GM21447 (cell line): ENCODE data around the gene KAT8.

Experiments
- ATAC-seq: cut with Tn5 transposase; IDR thresholded peaks from one replicate; pipeline ENCODE4 v1.9.1; 2021; ENCODE audit not compliant: unreplicated experiment

The KAT8 gene

DNA sequence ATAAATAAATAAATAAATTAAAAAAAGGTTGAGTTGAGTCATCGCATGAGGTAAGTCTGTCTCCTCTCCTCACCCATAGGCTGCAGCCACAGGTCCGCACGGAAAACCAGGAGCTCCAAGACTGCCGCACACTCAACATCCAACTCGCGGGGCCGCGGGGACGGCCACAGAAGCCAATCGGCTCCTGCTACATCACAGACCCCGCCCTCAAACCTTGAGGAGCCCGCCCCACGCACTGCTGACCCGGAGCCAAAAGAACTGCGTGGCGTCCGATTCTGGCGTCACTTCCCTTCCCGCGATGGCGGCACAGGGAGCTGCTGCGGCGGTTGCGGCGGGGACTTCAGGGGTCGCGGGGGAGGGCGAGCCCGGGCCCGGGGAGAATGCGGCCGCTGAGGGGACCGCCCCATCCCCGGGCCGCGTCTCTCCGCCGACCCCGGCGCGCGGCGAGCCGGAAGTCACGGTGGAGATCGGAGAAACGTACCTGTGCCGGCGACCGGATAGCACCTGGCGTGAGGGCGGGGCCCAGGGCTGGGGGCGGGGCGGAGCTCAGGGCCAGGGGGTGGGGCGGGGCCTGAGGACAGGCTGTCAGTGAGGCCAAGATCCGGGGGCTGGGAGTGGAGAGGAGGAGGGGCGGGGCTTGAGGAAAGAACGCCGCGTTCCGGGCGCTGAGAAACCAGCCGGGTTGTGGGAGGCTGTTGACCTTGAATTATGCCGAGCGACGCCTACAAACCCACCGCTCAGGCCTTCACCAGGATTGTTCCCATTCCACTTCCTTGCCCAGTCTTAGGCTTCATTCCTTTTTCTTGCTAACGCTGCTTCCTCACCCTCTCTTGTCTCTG is at the start of gene KAT8:
KAT8 (plus strand) TSS at position 281 of the 839 bp plus-strand sequence; CDS start at position 299, 18 bp downstream.
- ATAC-seq = peak; percentile 91

DNA sequence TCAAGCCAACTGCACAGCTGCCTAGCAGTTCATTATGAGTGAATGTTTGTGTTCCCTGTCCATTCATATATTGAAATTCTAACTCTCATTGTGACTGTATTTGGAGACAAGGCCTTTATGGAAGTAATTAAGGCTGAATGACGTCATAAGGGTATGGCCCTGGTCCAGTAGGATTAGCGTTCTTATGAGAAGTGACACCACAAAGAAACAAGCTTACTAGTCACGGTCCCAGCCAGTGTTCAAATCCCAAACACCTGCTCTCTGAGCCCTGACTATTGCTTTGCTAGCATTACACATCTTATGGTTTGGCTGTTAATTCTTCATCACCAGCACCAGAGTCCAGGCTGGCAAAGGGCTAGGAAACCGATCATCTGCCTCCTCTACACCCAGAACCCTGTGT is 45.6 kb upstream of the KAT8 start:
- ATAC-seq = no peak

DNA sequence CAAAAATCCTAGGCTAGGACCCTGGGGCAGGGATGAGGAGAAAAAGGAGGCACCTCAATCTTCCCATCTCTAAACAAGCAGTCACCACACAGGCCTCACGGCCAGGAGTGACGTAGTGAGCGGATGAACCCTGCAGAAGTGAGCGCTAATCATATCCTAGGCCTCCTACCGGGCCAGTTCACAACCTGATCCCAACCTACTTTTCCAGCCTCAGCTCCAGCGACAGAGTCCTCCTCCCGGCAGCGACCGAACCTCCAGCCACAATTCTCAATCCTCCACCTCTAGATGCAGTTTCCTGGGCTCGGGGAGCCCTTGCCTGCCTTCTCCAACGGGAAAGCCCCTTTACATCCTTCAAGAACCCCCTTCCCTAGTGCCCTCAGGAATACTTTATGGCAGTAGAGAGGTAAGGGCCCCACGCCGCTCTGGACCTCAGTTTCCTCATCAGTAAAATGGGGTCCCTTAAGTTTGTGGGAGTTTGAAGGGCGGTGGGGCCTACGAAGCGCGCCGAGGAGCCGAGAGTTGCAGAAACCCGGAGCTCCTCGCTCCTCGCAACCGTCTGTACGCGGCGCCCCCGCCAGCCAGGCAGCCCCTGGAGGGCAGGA is 44.8 kb upstream of the KAT8 start:
- peak; percentile 1 for ATAC-seq

DNA sequence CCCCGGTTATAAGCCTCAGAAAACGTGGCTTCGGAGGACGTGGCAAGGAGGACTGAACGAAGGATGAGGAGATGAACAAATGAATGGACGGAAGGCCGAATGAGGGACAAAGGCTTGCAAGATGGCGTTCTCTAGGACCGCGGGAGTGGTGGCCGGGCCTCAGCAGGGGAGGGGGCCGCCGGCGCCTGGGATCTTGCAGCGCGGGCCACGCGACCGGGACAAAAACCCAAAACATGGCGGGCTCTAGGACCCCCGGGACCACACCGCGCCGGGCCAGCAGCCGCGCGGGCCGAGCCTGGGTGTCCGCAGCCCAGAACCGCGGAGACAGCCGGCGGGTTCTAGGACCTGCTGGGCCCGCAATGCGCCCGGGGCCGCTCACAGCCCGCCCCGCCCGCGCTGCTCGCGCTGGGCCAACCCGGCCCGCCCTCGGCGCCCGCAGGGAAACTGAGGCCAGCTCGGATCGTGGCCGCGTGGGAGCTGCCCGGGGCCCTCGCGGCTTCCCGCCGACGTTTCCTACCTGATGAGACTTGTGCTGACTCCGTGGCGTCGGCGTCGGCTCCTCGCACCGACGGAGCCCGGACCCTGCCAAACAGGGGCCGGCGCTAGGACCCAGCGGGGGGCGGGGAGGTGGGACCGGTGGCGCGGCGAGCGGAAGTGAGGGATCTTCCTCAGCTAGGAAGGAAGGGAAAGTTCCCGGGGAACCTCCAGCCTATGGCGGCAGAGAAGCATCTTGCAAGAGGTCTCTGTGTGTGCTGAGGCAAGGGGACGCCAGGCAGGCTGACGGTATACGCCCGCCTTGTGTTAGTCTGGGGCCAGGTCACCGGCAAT is 44.1 kb upstream of the KAT8 start:
- peak; percentile 52 for ATAC-seq

DNA sequence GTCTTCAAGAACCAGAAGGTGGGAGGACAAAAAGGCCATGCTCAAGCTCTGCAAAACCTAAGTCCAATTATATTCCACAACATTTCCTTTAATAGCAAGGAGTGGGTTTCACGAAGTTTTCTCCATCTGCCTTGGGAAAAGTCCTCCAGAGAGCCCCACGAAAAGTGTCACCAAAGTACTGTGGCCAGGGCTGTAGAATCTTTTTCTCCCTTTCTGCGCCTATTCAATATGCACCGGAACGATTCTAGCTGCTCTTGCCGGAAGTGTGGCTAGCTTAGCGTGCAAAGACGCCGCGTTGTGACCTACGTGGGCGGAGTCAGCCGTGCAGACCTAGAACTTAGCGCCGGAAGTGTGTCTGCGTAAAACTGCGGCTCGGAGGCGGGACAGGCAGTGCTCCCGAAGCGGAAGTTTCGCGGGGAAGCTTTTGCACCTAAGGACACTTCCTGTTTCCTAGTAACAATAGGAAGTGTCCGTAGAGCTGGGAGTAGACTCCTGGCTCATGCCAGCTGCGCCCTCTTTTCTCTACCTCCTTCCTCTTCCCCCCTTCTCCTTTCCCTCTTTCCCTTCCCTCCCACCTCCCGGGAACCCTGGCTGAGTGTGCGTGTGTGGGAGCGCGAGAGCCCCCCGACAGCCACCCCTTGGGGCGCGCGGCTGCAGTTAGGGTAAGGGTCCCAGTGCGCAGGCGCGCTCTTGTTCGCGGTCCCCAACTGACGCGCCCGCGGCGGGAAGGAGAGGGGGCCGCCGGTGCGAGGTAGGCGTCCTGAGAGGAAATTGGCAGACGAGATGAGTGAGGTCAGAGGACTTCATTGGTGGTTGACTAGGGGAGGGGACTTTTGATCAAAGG is 43.3 kb upstream of the KAT8 start, which contains the start of the genes ZNF646 and ZNF668:
ZNF646 (plus strand) TSS at position 453 of the 844 bp plus-strand sequence. CDS start 1,903 bp downstream, outside the sequence.
ZNF668 (minus strand) TSS at position 271 of the 844 bp plus-strand sequence. CDS start 9,781 bp downstream, outside the sequence.
- ATAC-seq = peak; percentile 67

DNA sequence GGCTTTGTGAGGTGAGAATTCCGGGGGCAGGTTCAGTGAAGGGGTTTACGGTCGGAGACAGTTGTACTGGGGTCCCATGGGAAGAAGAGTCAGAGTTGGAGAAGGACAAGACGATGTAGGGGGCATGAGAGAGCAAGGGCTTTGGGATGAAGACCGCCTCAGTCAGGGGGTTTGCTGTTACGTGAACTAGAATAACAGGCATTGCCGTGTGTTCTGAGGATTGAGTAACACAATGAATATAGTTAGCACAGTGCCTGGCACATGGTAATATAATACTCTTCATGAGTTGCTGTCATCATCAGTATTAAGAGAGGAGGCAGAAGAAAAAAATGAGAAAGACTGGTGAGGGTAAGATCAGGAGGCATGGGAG is 42.7 kb upstream of the KAT8 start:
- no peak for ATAC-seq

DNA sequence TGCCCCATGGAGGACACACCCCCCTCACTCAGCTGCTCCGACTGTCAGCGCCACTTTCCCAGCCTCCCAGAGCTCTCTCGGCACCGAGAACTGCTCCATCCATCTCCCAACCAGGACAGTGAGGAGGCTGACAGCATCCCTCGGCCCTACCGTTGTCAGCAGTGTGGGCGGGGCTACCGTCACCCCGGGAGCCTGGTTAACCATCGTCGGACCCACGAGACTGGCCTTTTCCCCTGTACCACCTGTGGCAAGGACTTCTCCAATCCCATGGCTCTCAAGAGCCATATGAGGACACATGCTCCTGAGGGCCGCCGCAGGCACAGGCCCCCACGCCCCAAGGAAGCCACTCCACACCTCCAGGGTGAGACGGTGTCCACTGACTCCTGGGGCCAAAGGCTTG is 41.1 kb upstream of the KAT8 start:
- no peak for ATAC-seq

DNA sequence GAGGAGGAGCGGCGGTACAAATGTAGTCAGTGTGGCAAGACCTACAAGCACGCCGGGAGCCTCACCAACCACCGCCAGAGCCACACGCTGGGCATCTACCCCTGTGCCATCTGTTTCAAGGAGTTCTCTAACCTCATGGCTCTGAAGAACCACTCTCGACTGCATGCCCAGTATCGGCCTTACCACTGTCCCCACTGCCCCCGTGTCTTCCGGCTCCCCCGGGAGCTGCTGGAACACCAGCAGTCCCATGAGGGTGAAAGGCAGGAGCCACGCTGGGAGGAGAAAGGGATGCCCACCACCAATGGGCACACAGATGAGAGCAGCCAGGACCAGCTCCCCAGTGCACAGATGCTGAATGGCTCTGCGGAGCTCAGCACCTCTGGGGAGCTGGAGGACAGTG is 40.4 kb upstream of the KAT8 start:
- ATAC-seq = no peak

DNA sequence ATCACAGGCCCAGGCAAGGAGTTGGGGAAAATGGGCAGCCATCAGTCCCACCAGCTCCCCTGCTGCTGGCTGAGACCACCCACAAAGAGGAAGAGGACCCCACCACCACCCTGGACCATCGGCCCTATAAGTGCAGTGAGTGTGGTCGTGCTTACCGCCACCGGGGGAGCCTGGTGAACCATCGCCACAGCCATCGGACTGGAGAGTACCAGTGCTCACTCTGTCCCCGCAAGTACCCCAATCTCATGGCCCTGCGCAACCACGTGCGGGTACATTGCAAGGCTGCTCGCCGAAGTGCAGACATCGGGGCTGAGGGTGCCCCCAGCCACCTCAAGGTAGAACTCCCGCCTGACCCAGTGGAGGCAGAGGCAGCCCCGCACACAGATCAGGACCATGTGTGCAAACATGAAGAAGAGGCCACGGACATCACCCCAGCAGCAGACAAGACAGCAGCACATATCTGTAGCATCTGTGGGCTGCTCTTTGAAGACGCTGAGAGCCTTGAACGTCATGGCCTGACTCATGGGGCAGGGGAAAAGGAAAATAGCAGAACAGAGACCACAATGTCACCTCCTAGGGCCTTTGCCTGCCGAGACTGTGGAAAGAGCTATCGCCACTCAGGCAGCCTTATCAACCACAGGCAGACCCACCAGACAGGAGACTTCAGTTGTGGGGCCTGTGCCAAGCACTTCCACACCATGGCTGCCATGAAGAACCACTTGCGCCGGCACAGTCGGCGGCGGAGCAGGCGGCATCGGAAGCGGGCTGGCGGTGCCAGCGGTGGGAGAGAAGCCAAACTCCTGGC is 39.7 kb upstream of the KAT8 start:
- no peak for ATAC-seq

DNA sequence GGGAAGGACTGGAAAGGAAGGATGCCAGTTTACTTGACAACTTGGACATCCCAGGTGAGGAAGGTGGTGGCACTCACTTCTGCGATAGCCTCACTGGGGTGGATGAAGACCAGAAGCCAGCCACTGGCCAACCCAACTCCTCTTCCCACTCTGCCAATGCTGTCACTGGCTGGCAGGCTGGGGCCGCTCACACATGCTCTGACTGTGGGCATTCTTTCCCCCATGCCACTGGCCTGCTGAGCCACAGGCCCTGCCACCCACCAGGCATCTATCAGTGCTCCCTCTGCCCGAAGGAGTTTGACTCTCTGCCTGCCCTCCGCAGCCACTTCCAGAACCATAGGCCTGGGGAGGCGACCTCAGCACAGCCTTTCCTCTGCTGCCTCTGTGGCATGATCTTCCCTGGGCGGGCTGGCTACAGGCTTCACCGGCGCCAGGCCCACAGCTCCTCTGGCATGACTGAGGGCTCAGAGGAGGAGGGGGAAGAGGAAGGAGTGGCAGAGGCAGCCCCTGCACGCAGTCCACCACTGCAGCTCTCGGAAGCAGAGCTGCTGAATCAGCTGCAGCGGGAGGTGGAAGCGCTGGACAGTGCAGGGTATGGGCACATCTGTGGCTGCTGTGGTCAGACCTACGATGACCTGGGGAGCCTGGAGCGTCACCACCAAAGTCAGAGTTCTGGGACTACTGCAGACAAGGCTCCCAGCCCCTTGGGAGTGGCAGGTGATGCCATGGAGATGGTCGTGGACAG is 38.7 kb upstream of the KAT8 start:
- no peak for ATAC-seq

DNA sequence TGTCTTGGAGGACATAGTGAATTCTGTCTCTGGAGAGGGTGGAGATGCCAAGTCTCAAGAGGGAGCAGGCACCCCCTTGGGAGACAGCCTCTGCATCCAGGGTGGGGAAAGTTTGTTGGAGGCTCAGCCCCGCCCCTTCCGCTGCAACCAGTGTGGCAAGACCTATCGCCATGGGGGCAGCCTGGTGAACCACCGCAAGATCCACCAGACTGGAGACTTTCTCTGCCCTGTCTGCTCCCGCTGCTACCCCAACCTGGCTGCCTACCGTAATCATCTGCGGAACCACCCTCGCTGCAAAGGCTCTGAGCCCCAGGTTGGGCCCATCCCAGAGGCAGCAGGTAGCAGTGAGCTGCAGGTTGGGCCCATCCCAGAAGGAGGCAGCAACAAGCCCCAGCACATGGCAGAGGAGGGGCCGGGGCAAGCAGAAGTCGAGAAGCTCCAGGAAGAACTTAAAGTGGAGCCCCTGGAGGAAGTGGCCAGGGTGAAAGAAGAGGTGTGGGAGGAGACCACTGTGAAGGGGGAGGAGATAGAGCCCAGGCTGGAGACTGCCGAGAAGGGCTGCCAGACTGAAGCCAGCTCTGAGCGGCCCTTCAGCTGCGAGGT is 38.0 kb upstream of the KAT8 start:
- ATAC-seq = no peak

DNA sequence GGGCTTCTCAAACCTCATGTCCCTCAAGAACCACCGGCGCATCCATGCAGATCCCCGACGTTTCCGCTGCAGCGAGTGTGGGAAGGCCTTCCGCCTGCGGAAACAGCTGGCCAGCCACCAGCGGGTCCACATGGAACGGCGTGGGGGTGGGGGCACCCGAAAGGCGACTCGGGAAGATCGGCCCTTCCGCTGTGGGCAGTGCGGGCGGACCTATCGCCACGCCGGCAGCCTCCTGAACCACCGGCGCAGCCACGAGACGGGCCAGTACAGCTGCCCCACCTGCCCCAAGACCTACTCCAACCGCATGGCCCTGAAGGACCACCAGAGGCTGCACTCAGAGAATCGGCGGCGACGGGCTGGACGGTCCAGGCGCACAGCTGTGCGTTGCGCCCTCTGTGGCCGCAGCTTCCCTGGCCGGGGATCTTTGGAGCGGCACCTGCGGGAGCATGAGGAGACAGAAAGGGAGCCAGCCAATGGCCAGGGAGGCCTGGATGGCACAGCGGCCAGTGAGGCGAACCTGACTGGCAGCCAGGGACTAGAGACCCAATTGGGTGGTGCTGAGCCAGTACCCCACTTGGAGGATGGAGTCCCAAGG is 37.3 kb upstream of the KAT8 start:
- no peak for ATAC-seq

DNA sequence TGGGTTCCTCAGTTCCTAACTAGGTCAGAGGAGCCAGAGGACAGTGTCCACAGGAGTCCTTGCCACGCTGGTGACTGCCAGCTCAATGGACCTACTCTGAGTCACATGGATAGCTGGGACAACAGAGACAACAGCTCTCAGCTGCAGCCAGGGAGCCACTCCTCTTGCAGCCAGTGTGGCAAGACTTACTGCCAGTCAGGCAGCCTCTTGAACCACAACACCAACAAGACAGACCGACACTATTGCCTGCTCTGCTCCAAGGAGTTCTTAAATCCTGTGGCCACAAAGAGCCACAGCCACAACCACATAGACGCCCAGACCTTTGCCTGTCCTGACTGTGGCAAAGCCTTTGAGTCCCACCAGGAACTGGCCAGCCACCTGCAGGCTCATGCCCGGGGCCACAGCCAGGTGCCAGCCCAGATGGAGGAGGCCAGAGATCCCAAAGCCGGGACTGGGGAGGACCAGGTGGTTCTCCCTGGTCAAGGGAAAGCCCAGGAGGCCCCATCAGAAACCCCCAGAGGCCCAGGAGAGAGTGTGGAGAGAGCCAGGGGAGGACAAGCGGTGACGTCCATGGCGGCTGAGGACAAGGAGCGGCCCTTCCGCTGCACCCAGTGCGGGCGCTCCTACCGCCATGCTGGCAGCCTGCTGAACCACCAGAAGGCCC is 36.6 kb upstream of the KAT8 start:
- ATAC-seq = no peak

DNA sequence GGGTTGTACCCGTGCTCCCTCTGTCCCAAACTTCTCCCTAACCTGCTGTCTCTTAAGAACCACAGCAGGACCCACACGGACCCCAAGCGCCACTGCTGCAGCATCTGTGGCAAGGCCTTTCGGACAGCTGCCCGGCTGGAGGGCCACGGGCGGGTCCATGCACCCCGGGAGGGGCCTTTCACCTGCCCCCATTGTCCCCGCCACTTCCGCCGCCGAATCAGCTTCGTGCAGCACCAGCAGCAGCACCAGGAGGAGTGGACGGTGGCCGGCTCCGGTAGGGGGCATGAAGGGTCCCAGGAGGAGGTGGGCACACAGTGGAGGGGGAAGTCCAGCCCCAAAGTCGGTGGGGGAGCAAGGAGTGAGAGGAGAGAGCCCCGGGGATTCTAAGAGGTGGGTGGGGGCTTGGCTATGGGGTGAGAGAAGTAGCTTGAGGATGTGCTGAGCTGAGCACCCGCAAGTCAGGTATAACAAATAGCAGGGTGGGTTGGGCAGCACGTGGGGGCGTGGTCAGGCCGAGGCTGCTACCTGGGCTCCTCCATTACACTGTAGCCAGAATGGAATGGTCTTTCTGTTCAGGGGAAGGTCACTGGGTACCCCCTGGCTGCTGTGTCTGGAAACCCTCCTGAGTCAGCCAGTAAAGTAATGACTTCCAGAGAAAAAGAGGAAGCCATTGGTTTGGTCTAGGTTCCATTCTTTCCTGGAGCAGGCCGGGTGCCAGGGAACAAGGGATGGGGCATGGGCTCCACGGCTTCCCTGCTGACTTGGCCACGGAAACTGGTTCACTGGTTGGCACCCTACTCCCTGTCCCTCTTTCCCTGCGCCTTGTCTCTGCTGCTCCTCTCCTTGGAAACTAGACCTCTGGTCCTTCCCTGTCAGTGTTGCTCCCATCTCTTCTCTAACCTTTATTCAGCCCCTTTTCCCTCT is 35.8 kb upstream of the KAT8 start:
- no peak for ATAC-seq

DNA sequence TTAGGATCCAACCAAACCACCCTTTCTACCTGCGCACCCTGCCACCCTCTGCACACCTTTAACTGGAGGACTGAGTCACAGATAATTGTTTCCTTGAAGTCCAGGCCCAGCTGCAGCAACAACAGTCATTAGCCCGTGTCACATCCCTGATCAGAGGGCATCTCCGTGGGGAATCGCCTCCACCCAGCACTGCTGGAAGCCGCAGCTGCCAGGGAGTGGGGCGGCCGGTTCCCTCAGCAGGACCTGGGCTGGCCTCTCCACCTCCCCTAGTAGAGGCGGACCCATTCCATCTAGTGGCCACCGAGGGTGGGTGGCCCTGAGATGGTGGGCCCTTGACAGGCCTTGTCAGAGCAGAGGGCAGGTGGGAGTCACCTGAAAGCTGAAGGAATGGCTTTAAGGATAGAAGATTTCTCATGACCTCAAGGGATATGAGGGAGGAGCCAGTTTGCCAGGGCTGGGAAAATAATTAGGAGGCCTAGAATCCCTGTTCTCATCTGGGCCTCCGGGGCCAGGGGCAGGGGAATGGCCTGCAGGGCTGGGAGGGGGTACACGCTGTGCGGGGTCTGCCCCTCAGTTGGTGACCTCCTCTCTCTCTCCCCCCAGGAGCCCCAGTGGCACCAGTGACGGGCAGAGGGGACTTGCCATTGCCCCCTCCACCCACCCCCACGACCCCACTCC is 35.0 kb upstream of the KAT8 start:
- ATAC-seq = no peak

DNA sequence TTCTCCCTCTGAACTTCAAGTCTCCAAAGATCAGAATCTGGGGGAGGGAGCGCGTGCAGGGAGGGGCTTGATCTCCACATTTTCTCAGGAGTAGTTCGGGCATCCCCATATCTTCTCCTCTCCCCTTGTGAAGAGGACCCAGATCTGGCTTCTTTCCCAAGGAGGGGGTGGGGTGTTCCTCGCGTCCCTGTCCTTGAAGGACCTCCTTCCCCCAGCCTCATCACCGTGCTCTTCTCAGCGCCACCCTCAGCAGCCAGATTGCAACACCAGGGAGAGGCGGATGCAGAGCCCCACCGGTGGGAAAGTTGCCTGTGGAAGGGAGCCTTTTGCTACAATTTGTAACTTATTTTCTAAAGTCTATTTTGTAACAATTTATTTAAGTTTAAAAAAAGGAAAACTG is 34.4 kb upstream of the KAT8 start:
- no peak for ATAC-seq
